Gastrocnemius medialis (tissue), 4 donors: ENCODE measurements around the gene SLC7A4. TPM values are rescaled to one million over a fixed set of nuclear protein-coding genes. Genes with fewer than 3 reads are reported as not detected.
A peak's percentile ranks its signal among the peaks of the same experiment; 100 is the strongest.
"Not testable (repeated sequence)": the region's sequence is repeated elsewhere in the genome, so short reads cannot be mapped to it uniquely, and the experiment has no call there.

ENCODE experiments used
- ATAC-seq, 2 donors: fragments of 150-250 bp; one replicate each; pipeline ENCODE4 v1.9.1; 2016
- DNase-seq, 2 donors: peaks; one replicate each; pipeline ENCODE4 v3.0.0-alpha.2; 2019
- H3K27ac ChIP-seq, 4 donors: fragments of 200-600 bp; sonication (generic); 1 replicate in 1 of 4; 2 replicates in 3 of 4; pipeline ENCODE4 v1.5.1; 2016 to 2018; ENCODE audit warnings: mild to moderate bottlenecking in 2 of 4, moderate library complexity in 1 of 4
- H3K27me3 ChIP-seq, 3 donors: fragments of 200-600 bp; sonication (generic) in 2 of 3; 1 replicate in 1 of 3; 2 replicates in 2 of 3; pipeline versions ENCODE4 v1.5.1 to v1.6.0; 2016 to 2019; ENCODE audit warnings: mild to moderate bottlenecking in 1 of 3, moderate library complexity in 1 of 3
- H3K36me3 ChIP-seq, 2 donors: fragments of 200-600 bp; sonication (generic) in 1 of 2; one replicate each; pipeline ENCODE4 v1.5.1; 2017 to 2018
- H3K4me1 ChIP-seq, 2 donors: fragments of 200-600 bp; sonication (generic) in 1 of 2; one replicate each; pipeline ENCODE4 v1.5.1; 2016 to 2017; ENCODE audit warnings: mild to moderate bottlenecking in 2 of 2
- H3K4me3 ChIP-seq, 4 donors: fragments of 200-600 bp; sonication (generic) in 3 of 4; 1 replicate in 1 of 4; 2 replicates in 3 of 4; pipeline ENCODE4 v1.5.1; 2016 to 2019; ENCODE audit warnings: mild to moderate bottlenecking in 2 of 4
- H3K9me3 ChIP-seq, 3 donors: fragments of 200-600 bp; sonication (generic) in 2 of 3; 1 replicate in 1 of 3; 2 replicates in 2 of 3; pipeline ENCODE4 v1.5.1; 2016 to 2019
- POLR2A ChIP-seq, 2 donors: fragments of 450-650 bp; IDR thresholded peaks; one replicate each; pipeline ENCODE4 v1.6.1; 2017; ENCODE audit warnings: antibody characterized with exemption in 2 of 2, mild to moderate bottlenecking in 2 of 2, moderate library complexity in 2 of 2
- in situ Hi-C, 4 donors: fragments of 200-750 bp; cut with MboI; loops; one replicate each; pipeline versions ENCODE4 v1.15.0 to v1.8.0; 2017; ENCODE audit warnings: low sequenced_read_pairs in 4 of 4
- intact Hi-C: fragments of 100-400 bp; cut with DNase I; formaldehyde crosslinking; loops from one replicate; pipeline ENCODE4 v1.15.1; 2023; ENCODE audit warnings: low total_unique reads
- total RNA-seq, 4 donors: library from RNA; depleted of rRNA; stranded (reverse); fragments of >200 nt; gene quantifications; one replicate each; pipeline versions ENCODE4 v1.1.0 to v1.2.3, GENCODE V29; 2016
- TF ChIP-seq, protein P1 (sequence below), 5 experiments: fragments of 450-650 bp in 3 of 5; fragments of 200-600 bp in 2 of 5; sonication (generic) in 2 of 5; IDR thresholded peaks in 4 of 5; conservative IDR thresholded peaks in 1 of 5; 1 replicate in 4 of 5; 2 replicates in 1 of 5; pipeline ENCODE4 v1.5.1; 2016 to 2019; ENCODE audit warnings: antibody characterized with exemption in 5 of 5, mild to moderate bottlenecking in 3 of 5, moderate library complexity in 3 of 5

Gene SLC7A4
- total RNA-seq, 4 donors from 2014 or later = not detected

DNA sequence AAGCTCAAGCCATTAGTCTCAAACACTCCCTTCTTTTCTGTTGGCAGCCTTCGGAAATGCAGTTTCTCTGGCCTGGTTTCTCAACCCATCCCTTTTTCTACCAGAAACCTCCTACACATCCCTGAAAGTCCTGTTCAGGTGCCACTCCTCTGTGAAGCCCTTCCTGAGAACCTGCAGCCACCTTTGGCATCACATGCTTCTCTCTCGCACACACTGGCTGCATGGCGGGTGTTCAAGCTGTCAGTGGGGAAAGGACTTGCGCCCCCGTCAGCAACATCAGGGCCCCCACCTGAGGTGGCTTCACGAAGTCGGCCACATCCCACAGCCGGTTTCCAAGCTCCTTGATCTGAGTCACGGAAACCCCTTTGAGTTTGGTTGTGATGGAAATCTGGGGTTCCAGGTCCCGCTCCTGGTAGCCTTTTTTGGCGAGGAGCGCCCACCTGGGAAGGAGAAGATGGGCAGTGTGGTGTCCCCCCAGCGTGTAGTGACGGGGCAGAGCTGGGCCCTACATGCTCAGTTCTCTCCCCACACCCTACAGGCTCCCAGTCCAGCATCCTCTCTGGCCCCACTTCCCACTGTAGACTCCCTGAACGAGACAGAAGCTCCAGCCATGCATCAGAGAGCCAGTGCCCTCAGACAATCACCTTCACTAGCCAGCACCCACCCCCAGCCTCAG lies 11.6 kb upstream of the SLC7A4 start:
- no peaks in the 10 kb centered on the region for H3K36me3 ChIP-seq
- TF ChIP-seq, protein P1, sequence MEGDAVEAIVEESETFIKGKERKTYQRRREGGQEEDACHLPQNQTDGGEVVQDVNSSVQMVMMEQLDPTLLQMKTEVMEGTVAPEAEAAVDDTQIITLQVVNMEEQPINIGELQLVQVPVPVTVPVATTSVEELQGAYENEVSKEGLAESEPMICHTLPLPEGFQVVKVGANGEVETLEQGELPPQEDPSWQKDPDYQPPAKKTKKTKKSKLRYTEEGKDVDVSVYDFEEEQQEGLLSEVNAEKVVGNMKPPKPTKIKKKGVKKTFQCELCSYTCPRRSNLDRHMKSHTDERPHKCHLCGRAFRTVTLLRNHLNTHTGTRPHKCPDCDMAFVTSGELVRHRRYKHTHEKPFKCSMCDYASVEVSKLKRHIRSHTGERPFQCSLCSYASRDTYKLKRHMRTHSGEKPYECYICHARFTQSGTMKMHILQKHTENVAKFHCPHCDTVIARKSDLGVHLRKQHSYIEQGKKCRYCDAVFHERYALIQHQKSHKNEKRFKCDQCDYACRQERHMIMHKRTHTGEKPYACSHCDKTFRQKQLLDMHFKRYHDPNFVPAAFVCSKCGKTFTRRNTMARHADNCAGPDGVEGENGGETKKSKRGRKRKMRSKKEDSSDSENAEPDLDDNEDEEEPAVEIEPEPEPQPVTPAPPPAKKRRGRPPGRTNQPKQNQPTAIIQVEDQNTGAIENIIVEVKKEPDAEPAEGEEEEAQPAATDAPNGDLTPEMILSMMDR (IDR thresholded peaks at IDR 0.05 in 4 of 5, conservative IDR thresholded peaks at IDR 0.05 in 1 of 5) = no peak
- TF ChIP-seq POLR2A (IDR thresholded peaks at IDR 0.05) = no peak
- DNase-seq (no peak), ATAC-seq (peak in 1 of 2 donors; percentile 9)
- H3K4me1 ChIP-seq = peaks cover 25 to 30% of the 10 kb centered on the region in 2 donors
- no peaks in the 10 kb centered on the region for H3K9me3 ChIP-seq
- intact Hi-C loops (no loop called here), in situ Hi-C loops (no loop called here)
- H3K4me3 ChIP-seq = peak overlapping the region; percentile 55 to 78 (median 69)
- H3K27me3 ChIP-seq = no peaks in the 10 kb centered on the region
- peak overlapping the region; percentile 71 to 91 (median 89) for H3K27ac ChIP-seq

DNA sequence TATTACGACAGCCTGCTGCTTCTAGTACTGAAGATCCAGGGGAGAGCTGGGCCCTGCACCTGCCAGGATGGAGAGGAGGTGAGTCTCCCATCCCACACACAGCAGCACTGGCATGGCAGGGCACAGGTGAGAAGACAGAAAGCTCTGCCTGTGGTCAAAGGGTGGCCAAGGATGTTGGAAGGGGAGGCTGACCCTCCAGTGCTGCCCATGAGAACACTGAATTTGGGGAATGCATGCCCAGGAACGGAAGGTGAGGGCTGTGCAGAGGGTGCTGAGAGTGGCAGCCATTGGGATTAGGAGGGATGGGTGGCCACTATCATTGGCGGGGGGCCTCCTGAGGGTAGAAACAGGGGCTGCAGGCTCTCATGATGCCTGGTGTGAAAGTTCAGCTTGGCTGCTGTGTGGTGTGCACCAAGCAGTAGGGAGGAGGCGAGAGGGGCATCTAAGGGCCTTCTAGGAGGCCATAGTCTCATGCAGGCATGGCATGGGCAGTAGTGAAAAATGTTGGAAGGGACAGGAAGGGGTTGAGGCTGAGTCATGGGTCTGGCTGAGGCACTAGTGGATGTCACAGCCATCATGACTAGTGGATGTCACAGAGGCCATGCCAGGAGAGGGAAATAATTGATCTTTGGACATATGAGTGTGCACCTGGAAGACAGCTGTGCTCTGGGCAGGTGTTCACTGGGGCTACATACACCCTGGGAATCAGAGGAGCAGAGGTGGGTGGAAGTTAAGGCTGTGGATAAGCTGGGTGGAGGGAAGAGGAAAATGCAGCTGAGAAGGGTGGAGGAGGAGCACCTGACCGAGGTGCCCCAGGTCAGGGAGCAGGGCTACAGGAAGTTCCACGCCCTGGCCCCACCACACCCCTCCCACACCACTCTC lies 10.9 kb upstream of the SLC7A4 start:
- ATAC-seq = no peak
- H3K4me1 ChIP-seq = peaks cover 33 to 38% of the 10 kb centered on the region in 2 donors
- H3K9me3 ChIP-seq = no peaks in the 10 kb centered on the region
- in situ Hi-C loops (no loop called here), intact Hi-C loops (no loop called here)
- H3K27me3 ChIP-seq = no peaks in the 10 kb centered on the region
- no peak for TF ChIP-seq POLR2A (IDR thresholded peaks at IDR 0.05)
- TF ChIP-seq, protein P1 (IDR thresholded peaks at IDR 0.05 in 4 of 5, conservative IDR thresholded peaks at IDR 0.05 in 1 of 5) = no peak
- DNase-seq = no peak
- no peaks in the 10 kb centered on the region for H3K36me3 ChIP-seq
- H3K4me3 ChIP-seq = peak overlapping the region; percentile 55 to 78 (median 69)
- peak overlapping the region in 2 of 4 donors; percentile 87 to 91 for H3K27ac ChIP-seq

DNA sequence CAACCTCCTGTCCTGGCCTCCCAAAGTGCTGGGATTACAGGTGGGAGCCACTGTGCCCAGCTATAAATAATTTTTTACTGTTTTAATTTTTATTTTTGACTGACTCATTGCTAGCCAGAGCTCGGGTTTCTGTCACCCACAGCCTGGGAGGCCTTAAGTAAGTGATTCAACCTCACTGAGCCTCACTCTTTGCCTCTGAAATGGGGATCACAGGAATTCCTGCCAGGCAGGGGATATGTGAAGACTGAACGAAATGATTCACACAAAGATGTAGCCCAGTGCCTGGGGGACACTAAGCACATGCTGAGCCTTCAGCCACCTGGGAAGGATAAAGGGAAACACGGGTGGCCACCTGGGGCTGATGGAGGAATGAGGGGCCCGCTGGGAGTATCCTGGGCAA lies 9.6 kb upstream of the SLC7A4 start:
- TF ChIP-seq POLR2A (IDR thresholded peaks at IDR 0.05) = no peak
- TF ChIP-seq, protein P1 (IDR thresholded peaks at IDR 0.05 in 4 of 5, conservative IDR thresholded peaks at IDR 0.05 in 1 of 5) = no peak
- Histone ChIP-seq H3K27ac (peak overlapping the region in 3 of 4 donors; percentile 7 to 63 (median 27)), H3K27me3 (no peaks in the 10 kb centered on the region), H3K36me3 (no peaks in the 10 kb centered on the region), H3K4me3 (no peak overlapping the region), H3K9me3 (no peaks in the 10 kb centered on the region), H3K4me1 (peaks cover 37 to 49% of the 10 kb centered on the region in 2 donors)
- in situ Hi-C loops = no loop called here
- ATAC-seq = no peak
- intact Hi-C loops = no loop called here
- DNase-seq = no peak

DNA sequence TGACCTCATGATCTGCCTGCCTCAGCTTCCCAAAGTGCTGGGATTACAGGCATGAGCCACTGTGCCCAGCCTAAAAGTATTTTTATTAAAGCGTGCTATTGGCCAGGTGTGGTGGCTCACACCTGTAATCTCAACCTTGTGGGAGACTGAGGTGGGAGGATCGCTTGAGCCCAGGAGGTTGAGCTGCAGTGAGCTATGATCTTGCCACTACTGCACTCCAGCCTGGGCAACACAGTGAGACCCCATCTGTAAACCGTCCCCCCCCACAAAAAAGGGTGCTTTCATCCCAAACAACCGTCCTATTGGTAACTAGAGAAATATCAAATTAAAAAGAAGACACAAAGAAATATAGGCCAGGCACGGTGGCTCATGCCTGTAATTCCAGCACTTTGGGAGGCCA lies 6.8 kb upstream of the SLC7A4 start:
- in situ Hi-C loops = loop anchor here in 1 of 4 donors (10.0 kb wide), 1 partner anchor 56 kb away; no protein-coding TSS in a partner anchor
- peaks cover 24 to 43% of the 10 kb centered on the region in 2 donors for H3K4me1 ChIP-seq

DNA sequence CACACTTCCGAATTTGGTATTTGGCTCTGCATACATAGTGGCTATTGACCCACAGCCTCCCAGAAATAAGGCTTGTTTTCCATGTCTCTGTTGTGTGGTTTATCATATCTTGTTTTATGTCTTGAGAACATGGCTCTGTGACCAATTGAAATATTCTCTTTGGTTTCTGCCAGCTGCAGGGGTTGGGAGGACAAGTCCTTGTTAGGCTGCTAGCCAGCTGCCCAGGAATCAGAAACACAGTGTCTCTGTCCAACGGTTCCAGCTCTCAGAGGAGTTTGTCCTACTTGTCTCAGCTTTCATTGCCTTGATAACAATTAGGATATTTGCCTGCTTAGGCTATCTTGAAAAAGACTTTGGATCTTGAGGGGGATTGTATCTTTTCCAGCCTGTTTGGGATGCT lies 6.0 kb upstream of the SLC7A4 start:
- Histone ChIP-seq H3K9me3 (no peaks in the 10 kb centered on the region), H3K27me3 (no peaks in the 10 kb centered on the region), H3K4me3 (no peak overlapping the region), H3K27ac (peak overlapping the region; percentile 2 to 80 (median 34)), H3K4me1 (peaks cover 17 to 41% of the 10 kb centered on the region in 2 donors), H3K36me3 (no peaks in the 10 kb centered on the region)
- TF ChIP-seq, protein P1 (IDR thresholded peaks at IDR 0.05 in 4 of 5, conservative IDR thresholded peaks at IDR 0.05 in 1 of 5) = no peak
- no peak for TF ChIP-seq POLR2A (IDR thresholded peaks at IDR 0.05)
- in situ Hi-C loops = loop anchor here in 1 of 4 donors (10.0 kb wide), 1 partner anchor 56 kb away; no protein-coding TSS in a partner anchor
- ATAC-seq = peak; percentile 62 to 78
- DNase-seq = peak; percentile 54 to 56
- intact Hi-C loops = no loop called here

More for the DNA sequence above, 6.8 kb upstream of the SLC7A4 start:
- H3K27ac ChIP-seq = peak overlapping the region in 3 of 4 donors; percentile 17 to 80 (median 30)
- H3K9me3 ChIP-seq, intact Hi-C loops, H3K36me3 ChIP-seq, H3K27me3 ChIP-seq, H3K4me3 ChIP-seq, DNase-seq, ATAC-seq: not testable (repeated sequence)
